Tibial artery (tissue), 4 donors: ENCODE results near the gene GOLGA7B.
A peak's percentile ranks its signal among the peaks of the same experiment; 100 is the strongest.

Experiments
- DNase-seq, 2 donors: peaks; one replicate each; pipeline ENCODE4 v3.0.0-alpha.2; 2019
- H3K27ac ChIP-seq, 2 donors: fragments of 200-600 bp; sonication (generic) in 1 of 2; 1 replicate in 1 of 2; 2 replicates in 1 of 2; pipeline ENCODE4 v1.5.1; 2018 to 2019; ENCODE audit warnings: mild to moderate bottlenecking in 1 of 2
- H3K27me3 ChIP-seq, 2 donors: fragments of 200-600 bp; sonication (generic) in 1 of 2; one replicate each; pipeline versions ENCODE4 v1.5.1 to v1.6.0; 2016 to 2019
- H3K36me3 ChIP-seq, 3 donors: fragments of 200-600 bp; sonication (generic) in 2 of 3; one replicate each; pipeline ENCODE4 v1.5.1; 2016 to 2019; ENCODE audit warnings: mild to moderate bottlenecking in 2 of 3
- H3K4me1 ChIP-seq, 4 donors: fragments of 200-600 bp; sonication (generic) in 2 of 4; 1 replicate in 3 of 4; 2 replicates in 1 of 4; pipeline ENCODE4 v1.5.1; 2016 to 2019
- H3K4me3 ChIP-seq, 2 donors: fragments of 200-600 bp; sonication (generic) in 1 of 2; 1 replicate in 1 of 2; 2 replicates in 1 of 2; pipeline ENCODE4 v1.5.1; 2018 to 2019; ENCODE audit warnings: mild to moderate bottlenecking in 2 of 2
- H3K9me3 ChIP-seq, 3 donors: fragments of 200-600 bp; sonication (generic) in 1 of 3; one replicate each; pipeline ENCODE4 v1.5.1; 2016 to 2019
- CTCF ChIP-seq, 2 experiments: fragments of 200-600 bp in 1 of 2; fragments of 450-650 bp in 1 of 2; IDR thresholded peaks; one replicate each; pipeline ENCODE4 v1.5.1; 2017 to 2019; ENCODE audit warnings: antibody characterized with exemption in 2 of 2, mild to moderate bottlenecking in 1 of 2, moderate library complexity in 1 of 2
- intact Hi-C: fragments of 100-400 bp; cut with DNase I; formaldehyde crosslinking; loops from one replicate; pipeline ENCODE4 v1.15.0; 2023; ENCODE audit warnings: low total_unique reads

The GOLGA7B gene

DNA sequence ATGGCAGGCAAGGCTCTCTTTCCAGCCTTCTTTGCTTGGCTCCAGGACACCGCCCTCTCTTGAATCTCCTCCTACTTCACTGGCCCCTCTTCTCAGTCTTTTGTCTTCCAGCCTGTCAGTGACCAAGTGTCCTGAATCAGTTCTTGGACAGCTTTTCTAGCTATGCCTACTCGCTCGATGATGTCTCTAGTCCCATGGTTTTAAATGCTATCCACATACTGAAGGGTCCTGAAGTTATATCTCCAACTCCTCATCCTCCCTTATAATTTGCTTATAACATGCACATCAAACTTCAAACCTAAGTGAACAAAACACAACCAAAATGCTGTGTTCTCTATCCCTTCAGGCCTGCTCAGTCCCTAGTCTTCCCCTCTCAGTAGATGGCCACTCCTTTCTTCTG, 5.0 kb upstream of the GOLGA7B start:
- Histone ChIP-seq H3K27me3 (peaks cover 0 to 7% of the 10 kb centered on the region in 2 donors), H3K9me3 (no peaks in the 10 kb centered on the region), H3K27ac (no peak overlapping the region), H3K4me3 (no peak overlapping the region), H3K36me3 (no peaks in the 10 kb centered on the region), H3K4me1 (peaks cover 0 to 18% (median 12%) of the 10 kb centered on the region in 4 donors)
- intact Hi-C loops = no loop called here
- no peak for DNase-seq
- TF ChIP-seq CTCF (IDR thresholded peaks at IDR 0.05) = no peak

DNA sequence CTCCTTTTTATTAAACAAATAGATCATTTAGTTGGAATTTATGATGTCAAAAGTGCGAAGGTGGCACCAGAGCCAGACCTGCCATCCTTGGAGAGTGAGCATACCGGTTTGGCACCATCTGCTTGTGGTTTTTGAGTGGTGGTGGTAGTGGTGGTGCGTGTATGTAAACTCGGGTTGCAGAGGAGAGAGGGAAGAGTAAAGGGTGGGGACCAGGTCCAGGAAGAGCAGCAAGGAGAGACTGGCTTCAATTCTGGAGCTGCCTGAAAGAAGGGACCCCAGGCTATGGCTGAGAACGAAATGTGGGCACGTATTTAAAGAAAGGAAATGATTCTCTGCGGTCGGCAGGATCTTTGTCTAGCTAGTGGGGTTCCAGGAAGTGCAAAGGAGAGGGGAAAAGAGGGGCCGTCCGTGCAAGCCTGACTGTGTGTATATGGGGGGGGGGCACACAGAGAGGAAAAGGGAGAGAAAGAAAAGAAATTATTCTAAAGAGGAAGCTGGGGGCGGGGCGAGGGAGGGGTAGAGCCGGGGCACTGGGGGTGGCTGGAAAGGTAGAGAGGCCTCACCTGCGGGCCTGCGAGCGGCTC, 448 bp upstream of the GOLGA7B start:
- intact Hi-C loops = no loop called here
- DNase-seq = no peak

GRCh38 chr10:97850446-97850845, 803 bp downstream of the GOLGA7B start:
- peak overlapping the region; percentile 45 to 63 for H3K4me3 ChIP-seq
- DNase-seq = no peak
- H3K36me3 ChIP-seq = no peaks in the 10 kb centered on the region
- no peaks in the 10 kb centered on the region for H3K9me3 ChIP-seq
- no peak overlapping the region for H3K27ac ChIP-seq
- H3K27me3 ChIP-seq = peaks cover 0 to 59% of the 10 kb centered on the region in 2 donors
- TF ChIP-seq CTCF (IDR thresholded peaks at IDR 0.05) = no peak
- peaks cover 0 to 17% (median 13%) of the 10 kb centered on the region in 4 donors for H3K4me1 ChIP-seq
- intact Hi-C loops = no loop called here

More for the DNA sequence above, 448 bp upstream of the GOLGA7B start:
- Histone ChIP-seq H3K36me3 (no peaks in the 10 kb centered on the region), H3K27me3 (peaks cover 0 to 50% of the 10 kb centered on the region in 2 donors), H3K4me3 (peak overlapping the region; percentile 45 to 63), H3K9me3 (no peaks in the 10 kb centered on the region), H3K27ac (no peak overlapping the region), H3K4me1 (peaks cover 0 to 17% (median 13%) of the 10 kb centered on the region in 4 donors)
- TF ChIP-seq CTCF (IDR thresholded peaks at IDR 0.05) = no peak

DNA sequence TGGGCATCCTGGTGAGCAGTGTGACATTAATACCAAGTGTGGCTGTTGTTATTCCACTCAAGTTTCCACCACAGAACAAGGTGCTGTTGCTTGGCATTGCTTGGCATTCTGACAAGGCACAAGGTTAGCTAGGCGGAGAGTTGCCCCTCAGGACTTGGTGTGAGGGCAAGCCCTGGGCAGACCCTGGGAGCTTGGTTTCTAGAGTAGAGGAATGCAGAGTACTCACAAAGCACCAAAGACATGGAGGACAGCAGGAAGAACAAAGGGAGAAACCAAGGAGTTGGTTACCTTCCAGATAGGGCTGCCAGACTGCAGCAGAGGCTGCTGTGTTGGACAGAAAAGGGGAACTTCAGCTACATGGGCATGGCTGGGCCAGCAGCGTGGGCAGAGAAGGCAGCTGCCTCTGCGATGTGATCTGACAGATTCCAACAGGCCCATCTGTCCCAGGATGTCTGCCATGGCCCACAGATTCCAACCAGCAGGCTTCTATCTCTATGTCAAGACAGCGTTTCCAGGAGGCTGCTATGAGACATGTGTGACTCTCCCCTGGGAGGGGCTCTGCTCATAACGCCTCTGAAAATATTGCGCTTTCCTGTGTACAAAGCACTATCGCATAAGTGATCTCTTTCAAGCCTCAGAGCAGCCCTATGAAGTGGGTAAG, 1.8 kb downstream of the GOLGA7B start:
- Histone ChIP-seq H3K4me1 (peaks cover 0 to 17% (median 13%) of the 10 kb centered on the region in 4 donors), H3K27me3 (peaks cover 0 to 59% of the 10 kb centered on the region in 2 donors), H3K4me3 (no peak overlapping the region), H3K27ac (no peak overlapping the region), H3K36me3 (no peaks in the 10 kb centered on the region), H3K9me3 (no peaks in the 10 kb centered on the region)
- TF ChIP-seq CTCF (IDR thresholded peaks at IDR 0.05) = no peak
- intact Hi-C loops = no loop called here
- no peak for DNase-seq

GRCh38 chr10:97852277-97852676, 2.6 kb downstream of the GOLGA7B start:
- Histone ChIP-seq H3K27ac (no peak overlapping the region), H3K27me3 (peaks cover 0 to 59% of the 10 kb centered on the region in 2 donors), H3K36me3 (no peaks in the 10 kb centered on the region), H3K4me1 (peaks cover 0 to 17% (median 13%) of the 10 kb centered on the region in 4 donors), H3K9me3 (no peaks in the 10 kb centered on the region), H3K4me3 (no peak overlapping the region)
- no peak for DNase-seq
- intact Hi-C loops = no loop called here
- TF ChIP-seq CTCF (IDR thresholded peaks at IDR 0.05) = no peak
